ENCODE data around the gene C11orf21. TPM values are rescaled to one million over a fixed set of nuclear protein-coding genes. Genes with fewer than 3 reads are reported as not detected.
"Not testable (repeated sequence)": the region's sequence is repeated elsewhere in the genome, so short reads cannot be mapped to it uniquely, and the experiment has no call there.

The C11orf21 gene
- total RNA-seq, 1 experiment from 2014 or later: 0.11 TPM

GRCh38 chr11:2296913-2297622 is 4.7 kb downstream of the C11orf21 start:
- no peak for DNase-seq (ENCODE audit: low read depth)

- DNase-seq (ENCODE audit: low read depth): no peak
Measured at GRCh38 chr11:2295971-2296912, 5.5 kb downstream of the C11orf21 start.

- no peak for DNase-seq (ENCODE audit: low read depth)
Measured at GRCh38 chr11:2294926-2295290, 6.8 kb downstream of the C11orf21 start.

- DNase-seq (ENCODE audit: low read depth): no peak
Measured at GRCh38 chr11:2293984-2294925, 7.5 kb downstream of the C11orf21 start.

GRCh38 chr11:2293531-2293971 is 8.2 kb downstream of the C11orf21 start:
- DNase-seq (ENCODE audit: low read depth): no peak

- DNase-seq (ENCODE audit: low read depth): no peak
Measured at GRCh38 chr11:2290351-2290841, 11.3 kb downstream of the C11orf21 start.

GRCh38 chr11:2289859-2290258 is 11.9 kb downstream of the C11orf21 start:
- DNase-seq (ENCODE audit: low read depth): no peak

GRCh38 chr11:2289350-2289749 is 12.4 kb downstream of the C11orf21 start:
- no peak for DNase-seq (ENCODE audit: low read depth)

GRCh38 chr11:2287091-2287490 is 14.6 kb downstream of the C11orf21 start:
- DNase-seq (ENCODE audit: low read depth): no peak

GRCh38 chr11:2286350-2286749 is 15.4 kb downstream of the C11orf21 start:
- not testable (repeated sequence) for DNase-seq (ENCODE audit: low read depth)

- DNase-seq (ENCODE audit: low read depth): no peak
Measured at GRCh38 chr11:2280208-2280607, 21.5 kb downstream of the C11orf21 start.

GRCh38 chr11:2277933-2278523 is 23.7 kb downstream of the C11orf21 start:
- no peak for DNase-seq (ENCODE audit: low read depth)

- DNase-seq (ENCODE audit: low read depth): no peak
Measured at GRCh38 chr11:2277008-2277346, 24.7 kb downstream of the C11orf21 start.

GRCh38 chr11:2276280-2277007 is 25.3 kb downstream of the C11orf21 start:
- no peak for DNase-seq (ENCODE audit: low read depth)

GRCh38 chr11:2275334-2276279 is 26.1 kb downstream of the C11orf21 start:
- no peak for DNase-seq (ENCODE audit: low read depth)

- DNase-seq (ENCODE audit: low read depth): no peak
Measured at GRCh38 chr11:2273771-2274170, 27.9 kb downstream of the C11orf21 start.

GRCh38 chr11:2273311-2273710 is 28.4 kb downstream of the C11orf21 start:
- DNase-seq (ENCODE audit: low read depth): no peak

- DNase-seq (ENCODE audit: low read depth): no peak
Measured at GRCh38 chr11:2272946-2273280, 28.8 kb downstream of the C11orf21 start.

- no peak for DNase-seq (ENCODE audit: low read depth)
Measured at GRCh38 chr11:2272228-2272945, 29.3 kb downstream of the C11orf21 start.

All from Daoy (cell line).